ENCODE measurements around the gene ANKS1B.
"Not testable (repeated sequence)": the region's sequence is repeated elsewhere in the genome, so short reads cannot be mapped to it uniquely, and the experiment has no call there.

The ANKS1B gene

DNA sequence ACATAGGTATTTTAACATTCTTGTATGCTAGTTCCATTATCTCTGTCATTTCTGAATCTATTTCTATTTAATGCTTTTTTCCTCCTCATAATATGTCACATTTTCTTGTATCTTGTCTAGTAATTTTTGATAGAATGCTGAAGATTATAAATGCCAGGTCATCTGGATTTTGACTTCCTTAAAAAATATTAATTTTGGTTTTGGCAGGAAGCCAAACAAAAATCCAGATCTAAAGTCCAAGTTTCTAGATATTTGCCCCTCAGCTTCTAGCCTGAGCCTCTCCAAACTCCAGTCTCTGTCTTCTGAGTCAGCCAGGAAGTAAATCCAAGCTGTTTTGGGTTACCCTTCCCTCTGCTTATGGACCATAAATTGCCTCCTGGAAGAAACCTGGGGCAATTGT lies 1004.2 kb downstream of the ANKS1B start:
- no peak for DNase-seq

DNA sequence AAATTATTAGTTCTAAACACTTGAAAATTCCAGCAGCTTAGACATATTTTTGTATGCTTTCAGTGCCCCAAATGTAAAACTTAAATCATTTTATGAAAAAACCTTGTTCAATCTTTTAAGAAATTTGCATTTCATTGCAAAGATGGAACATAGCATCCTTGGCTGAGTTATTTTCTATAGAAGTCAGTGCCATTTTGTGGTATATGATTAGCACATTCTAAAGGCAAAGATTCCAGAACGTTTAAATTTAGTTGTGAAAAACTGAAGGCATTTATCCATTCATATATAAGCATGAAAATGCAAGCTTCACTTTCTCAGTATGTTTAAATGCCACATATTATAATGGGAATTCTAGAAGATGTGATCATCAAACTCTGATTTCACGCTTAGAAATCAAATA lies 1007.5 kb downstream of the ANKS1B start:
- DNase-seq: no peak

DNA sequence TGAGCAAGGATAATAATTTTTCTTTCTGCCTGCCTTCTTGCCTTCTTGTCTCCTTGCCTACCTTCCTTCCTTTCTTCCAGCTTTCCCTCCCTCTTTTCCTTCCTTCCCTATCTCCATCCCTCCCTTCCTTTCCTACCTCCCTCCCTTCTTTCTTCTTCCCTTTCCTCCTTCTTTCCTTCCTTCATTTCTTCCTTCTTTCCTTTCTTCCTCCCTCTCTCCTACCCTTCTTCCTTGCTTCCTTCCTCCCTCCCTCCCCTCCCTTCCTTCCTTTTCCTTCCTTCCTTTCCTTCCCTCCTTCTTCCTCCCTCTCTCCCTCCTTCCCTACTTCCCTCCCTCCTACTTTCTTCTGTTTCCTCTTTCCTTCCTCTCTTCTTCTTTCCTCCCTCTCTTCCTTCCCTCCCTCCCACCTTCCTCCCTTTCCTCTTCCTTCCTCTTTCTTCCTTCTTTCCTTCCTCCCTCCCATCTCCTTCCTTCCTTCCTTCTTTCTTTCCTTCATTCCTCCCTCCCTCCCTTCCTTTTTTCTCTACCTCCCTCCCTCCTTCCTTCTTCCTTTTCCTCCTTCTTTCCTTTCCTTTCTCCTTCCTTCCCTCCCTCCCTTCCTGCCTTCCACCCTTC lies 1009.9 kb downstream of the ANKS1B start:
- DNase-seq: no peak

DNA sequence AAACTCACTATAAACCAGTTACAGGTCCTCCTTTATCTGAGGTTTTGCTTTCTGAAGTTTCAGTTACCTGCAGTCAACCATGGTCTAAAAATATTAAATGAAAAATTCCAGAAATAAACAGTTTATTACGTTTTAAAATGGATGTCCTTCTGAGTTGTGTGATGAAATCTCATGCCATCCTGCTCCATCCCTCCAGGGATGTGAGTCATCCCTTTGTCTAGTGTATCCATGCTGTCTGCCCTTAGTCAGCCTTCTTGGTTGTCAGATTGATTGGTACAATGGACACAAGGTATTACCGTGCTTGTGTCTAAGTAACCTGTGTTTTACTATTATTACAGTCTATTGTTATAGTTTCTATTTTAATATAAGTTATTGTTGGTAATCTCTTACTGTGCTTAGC lies 1011.3 kb downstream of the ANKS1B start:
- DNase-seq: no peak

DNA sequence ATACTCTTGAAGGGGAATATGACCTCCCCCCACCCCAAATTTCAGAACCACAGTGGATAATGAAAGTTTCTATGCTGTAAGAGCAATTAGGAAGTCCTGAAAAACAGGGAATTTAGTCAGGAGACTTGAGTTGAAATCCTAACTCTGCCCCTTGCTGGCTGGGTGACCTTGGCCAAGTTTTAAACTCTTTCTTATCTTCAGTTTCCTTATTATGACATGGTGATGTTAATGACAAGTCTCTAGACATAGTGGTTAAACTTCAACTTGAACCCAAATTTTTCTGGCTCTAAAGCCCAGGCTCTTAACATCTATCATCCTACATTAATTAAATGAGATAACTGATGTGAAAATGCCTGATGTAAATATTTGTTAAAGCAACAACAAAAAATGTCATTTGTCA lies 1013.8 kb downstream of the ANKS1B start:
- no peak for DNase-seq

DNA sequence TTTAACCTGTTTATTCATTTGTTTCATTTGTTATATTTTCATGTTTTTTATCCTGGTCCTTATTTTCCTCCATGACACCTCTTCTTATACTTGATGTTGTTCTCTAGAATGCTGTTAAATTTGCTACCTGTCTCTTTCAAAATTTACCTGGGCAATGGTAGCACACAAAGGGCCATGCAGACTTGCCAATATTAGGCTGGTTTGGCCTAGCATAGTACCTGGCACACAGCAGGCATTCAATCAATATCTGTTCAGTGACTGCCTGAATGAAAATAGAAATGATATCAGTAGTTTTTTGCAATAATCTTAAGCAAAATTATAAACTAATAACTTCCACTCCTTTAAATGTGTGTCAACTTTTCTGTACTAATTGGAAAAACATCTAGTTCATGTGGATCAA lies 1014.5 kb downstream of the ANKS1B start:
- no peak for DNase-seq

DNA sequence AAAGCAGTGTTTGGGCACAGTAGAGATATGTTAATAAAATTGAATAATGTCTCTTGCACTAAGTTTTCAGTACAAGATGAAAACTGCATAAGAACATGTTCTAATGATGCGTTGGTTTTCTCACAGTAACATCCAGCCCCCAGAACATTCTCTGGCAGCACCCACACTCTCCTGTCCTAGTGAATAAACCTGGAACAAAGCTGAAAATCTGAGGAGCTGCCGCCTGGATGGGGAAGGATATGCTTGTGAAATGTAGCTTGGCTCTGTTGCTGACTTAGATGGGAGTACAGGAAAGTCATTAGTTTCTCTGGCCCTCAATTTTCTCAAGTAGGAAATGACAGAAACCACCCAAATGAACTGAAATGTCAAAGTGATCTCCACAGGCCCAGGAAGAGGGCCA lies 1015.8 kb downstream of the ANKS1B start:
- DNase-seq: no peak

DNA sequence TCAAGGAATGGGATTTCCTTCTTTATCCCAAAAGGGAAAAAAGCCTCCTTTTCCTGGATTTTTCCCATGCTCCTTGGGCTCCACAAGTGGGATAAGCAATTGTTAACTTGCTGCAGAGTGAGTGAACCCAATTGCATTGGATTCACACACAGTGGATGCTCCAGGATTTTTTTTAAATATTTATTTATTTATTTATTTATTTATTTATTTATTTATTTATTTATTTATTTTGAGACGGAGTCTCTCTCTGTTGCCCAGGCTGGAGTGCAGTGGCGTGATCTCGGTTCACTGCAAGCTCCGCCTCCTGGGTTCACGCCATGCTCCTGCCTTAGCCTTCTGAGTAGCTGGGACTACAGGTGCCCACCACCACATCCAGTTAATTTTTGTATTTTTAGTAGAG lies 1027.6 kb downstream of the ANKS1B start:
- DNase-seq: not testable (repeated sequence)

DNA sequence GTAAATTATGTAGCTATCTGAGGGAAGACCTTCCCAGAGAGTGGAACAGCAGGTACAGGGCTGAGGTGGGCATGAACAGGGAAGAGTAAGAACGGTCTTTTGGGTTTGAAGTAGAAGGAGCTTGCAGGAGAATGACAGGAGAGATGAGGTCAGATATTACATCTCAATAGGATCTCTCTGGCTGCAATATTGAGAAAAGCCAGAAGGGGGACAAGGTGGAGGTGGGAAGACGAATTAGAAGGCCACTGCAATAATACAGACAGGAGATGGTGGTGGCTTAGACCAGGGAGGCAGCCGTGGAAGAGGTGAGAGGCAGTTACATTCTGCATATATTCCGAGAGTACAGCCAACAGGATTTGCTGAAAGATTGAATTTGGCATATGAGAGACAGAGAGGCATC lies 1029.5 kb downstream of the ANKS1B start:
- no peak for DNase-seq

DNA sequence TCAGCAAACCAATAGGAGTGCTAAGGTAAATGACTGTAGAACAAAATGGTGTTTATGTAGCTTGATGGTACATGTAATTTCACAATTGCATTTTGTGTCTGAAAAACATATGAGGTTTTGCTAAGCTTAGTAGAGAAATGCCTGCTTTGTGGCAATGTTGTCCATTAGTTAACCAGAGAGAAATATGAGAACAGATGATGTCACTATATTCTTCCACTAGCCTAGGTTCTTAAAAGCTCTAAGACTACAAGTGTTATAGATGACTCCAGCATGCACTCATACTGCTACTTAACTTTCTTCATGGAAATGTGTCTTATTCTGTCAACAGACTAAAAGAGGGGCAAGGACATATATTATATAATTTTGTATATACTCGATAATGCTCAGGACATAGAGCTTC lies 1030.2 kb downstream of the ANKS1B start:
- no peak for DNase-seq

DNA sequence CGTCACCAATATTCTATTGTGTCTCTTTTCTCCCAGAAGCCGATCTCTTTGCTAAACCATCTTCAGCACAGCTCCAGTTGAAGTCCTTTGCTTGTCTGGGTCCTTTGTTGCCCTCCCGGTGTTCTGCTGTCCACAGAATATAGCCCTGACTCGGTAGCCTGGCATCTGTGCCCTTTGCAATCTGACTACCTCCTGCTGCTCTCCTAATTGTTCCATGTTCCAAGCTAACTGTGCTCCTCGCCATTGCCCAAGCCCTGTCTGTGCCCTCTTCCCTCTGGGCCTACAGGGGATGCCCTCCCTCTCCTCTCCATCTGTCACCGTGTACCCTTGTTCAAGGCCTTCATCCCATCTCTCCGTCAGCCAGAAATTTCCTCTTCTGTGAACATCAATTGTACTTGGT lies 1033.3 kb downstream of the ANKS1B start:
- DNase-seq: no peak

DNA sequence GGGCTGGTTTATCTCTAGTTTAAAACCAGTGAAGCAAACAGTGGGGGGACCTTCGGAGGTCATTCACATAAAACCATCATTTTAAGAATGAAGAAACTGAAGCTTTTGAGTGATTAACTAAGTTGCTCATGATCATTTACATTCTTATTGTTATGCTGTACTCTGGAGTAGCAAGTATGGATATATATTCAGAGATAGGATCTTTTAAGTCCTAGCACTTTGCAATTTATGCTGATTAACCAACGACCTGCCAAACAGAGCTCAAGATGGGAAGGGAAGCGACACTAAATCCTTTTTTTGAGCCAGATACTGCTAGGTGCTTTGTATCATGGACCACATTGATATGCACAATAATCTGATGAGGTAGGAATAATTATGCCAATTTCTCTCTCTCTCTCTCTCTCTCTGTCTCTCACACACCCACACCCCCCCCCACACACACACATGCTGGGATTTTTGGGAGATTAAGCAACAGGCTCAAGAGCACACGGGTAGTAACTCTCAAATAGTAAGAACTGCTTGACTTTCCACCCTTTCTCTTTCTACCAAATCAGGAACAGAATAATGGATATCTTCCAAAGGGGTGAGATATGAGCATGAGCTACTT lies 1036.3 kb downstream of the ANKS1B start:
- DNase-seq: no peak

DNA sequence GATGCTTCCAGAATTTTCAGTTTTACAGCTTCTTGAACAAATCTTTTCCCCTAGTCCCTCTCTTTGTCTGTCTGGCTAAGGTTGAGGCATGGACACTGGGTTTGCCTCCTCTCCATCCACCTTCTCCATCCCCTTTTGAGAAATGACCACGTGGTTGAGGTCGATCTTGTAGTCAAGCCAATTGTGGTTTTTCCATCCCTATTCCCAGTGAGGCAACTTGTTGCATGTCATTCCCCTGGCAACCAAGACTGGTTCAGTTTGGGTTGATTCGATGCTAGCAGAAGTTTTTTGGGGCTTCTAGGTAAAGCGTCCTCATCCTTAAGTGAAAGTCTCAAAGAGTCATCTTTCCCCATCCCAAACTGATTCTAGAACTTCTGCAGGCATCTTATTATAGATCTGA lies 1038.9 kb downstream of the ANKS1B start:
- no peak for DNase-seq

DNA sequence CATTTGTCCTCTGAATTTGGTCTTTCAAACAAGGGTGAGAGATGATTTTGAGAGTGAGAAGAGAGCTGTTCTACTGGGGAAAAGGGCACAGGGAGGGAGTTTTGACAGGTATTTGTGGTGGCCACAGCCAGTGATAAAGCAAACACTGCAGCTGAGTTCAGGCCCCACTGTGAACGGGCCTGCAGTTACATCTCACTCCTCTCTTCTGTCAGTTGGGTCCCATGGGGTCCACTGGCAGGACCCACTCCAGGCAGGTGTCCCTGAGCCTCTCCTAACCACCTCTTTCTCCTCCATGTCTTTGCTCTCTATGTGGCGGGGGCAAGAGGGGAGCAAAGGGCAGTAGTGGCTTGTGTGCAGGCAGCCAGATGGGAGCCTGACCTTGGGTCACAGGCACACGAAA lies 1044.8 kb downstream of the ANKS1B start:
- DNase-seq: no peak

DNA sequence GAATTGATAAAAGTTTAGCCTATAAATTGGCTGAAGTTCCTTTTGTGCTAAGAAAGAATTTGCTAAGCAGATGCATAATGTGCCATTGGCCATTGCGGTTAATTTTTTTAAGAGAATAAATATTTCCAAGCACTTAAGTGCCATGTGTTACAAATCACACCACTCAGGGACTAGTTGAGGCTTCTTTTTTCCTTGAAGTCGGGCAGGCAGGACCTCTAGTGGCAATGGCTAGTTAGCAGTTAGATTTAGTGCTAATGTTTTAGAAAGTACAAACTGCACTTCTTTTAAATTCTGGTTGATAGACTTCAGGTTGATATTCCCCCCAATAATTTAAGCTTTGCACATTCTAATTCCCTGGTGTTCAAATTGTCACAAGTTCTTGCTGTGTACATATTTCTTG lies 1045.4 kb downstream of the ANKS1B start:
- no peak for DNase-seq

DNA sequence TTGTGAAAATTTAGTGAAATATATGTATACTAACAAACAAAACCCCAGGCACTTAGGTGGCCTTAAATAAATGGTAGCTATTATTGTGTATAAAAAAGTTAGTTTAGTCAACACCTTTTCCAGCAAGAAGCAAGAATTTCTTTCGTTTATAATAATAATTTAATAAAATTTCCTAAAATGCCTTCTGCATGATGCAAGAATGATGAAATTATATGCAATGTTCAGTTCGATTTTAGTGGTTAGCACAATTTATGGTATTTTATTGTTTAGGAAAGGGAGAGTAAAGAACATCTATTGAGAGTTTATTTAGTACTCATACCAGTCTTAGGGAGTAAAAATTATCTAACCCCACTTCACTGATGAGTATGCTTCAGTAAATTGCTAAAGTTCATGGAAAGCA lies 1048.9 kb downstream of the ANKS1B start:
- no peak for DNase-seq

DNA sequence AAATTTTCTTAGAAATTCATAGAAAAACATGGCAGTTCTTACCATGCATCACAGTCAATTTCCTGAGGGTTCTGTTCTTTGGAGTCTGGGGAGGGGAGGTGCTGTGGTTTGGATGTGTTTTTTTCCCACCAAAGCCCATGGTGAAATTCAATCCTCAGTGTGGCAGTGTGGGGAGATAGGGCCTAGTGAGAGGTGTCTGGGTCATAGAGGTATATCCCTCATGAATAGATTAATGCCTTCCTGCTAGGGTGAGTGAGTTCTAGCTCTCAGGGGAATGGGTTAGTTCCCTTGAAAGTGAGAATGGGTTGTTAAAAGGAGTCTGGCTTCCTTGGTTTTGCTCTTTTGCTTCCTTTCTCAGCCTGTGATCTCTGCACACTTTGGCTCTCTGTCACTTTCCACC lies 1061.9 kb downstream of the ANKS1B start:
- no peak for DNase-seq

DNA sequence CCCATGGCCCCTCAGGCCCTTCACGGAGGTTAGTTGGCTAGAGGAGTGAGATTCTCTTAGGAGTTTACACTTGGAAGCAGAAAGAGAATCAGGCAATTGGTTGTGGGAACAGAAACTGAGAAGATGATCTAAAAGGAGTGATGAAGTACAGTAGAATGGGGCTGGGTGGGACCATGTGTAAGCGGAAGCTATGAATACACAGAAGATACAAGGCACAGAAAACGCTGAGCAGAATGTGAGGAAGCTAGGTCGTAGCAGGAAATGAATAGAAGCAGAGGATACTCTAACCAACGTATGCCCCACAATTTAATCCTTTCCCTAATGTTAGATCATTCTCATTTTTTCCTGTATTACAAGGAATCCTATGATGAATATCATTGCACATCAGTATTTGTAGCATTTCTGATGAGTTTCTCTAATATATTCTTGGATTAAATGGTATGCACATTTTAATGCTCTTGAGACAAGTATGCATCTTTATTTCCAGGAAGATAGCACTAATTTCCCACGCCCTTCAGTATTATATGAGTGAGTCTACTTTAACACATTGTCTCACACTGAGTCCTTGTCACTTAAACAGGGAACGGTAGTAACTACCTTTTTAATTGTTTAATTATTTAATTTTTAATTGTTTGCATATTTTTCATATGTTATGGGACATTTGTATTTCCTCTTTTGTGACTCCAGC lies 1066.4 kb downstream of the ANKS1B start:
- DNase-seq: no peak

DNA sequence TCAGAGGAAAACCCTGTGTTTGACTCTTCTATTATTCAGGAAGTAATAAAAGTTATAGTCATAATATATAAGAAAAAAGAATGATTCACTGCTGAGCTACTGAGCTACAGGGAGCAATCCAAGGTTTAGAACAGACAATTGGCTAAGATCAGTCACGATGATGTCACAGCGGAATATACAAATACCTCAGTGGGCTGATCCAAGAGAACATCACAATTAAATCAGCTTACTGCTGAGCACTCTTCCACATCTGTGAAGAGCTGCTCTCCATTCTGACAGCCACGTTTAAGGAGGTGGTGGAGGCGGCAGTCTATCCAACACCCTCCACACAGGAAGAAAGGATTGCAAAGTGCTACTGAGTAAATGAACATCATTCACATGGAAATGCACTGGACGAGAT lies 1068.6 kb downstream of the ANKS1B start:
- no peak for DNase-seq

DNA sequence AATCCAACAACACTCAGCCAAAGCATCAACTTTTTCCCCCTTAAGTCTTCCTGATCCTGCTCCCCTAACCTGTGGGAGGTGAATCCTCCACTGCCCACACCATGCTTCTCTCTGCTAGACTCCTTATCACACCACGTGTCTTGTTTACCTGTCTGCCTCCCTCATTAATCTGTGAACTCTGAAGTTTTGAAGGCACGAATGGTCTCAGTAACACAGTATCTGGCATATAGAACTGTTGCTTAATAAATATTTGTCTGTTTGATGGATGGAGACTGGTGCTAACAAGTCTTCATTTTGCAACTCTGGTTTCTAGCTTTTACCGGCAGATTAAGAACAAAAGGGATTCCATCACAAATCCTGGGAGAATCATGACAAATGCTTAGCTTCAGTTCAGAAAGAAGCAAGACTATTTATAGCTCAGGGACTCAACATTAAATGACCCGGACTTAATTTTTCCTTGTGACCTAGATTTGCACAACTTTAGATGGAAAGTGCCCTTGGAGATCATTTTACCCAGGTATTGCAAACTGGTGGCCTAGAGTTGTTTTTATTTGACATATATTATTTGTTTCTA lies 1072.2 kb downstream of the ANKS1B start:
- DNase-seq: no peak

DNA sequence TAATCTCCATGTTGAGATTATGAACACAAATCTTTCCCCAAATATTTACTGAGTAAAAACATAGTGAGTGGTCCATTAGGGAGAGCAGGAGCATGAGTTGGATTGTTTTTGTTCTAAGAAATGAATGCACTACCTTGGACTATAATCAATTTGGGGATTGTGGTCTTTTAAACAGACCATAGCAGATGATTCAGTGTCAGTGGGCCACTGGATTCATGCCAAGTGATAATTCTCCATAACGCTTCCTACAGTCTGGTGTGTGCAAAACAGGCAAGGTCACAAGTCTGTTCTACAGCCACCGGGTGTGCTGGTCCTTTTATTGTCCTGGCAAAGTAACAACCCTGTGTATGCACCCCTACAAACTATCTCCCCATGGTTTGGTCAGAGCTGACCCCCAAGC lies 1073.3 kb downstream of the ANKS1B start:
- DNase-seq: no peak

DNA sequence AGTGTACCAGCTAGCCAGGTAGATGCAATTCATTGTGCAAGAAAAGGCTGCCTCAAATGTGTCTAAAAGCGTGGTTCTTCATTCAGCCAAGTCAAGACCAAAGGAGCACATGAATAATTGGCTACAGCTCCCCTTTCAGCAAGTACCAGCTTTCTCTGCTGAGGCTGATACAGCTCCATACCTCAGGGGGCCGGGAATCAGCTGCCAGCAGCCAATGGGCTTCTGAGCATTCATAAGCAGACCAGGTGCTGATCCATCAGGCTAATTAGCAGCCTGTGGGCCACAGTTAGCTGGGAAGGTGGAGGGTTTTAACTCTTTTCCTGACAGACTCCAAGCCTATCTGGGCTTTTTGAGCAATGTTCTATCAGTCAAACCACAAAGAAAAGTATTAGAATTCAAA lies 1075.0 kb downstream of the ANKS1B start:
- no peak for DNase-seq

DNA sequence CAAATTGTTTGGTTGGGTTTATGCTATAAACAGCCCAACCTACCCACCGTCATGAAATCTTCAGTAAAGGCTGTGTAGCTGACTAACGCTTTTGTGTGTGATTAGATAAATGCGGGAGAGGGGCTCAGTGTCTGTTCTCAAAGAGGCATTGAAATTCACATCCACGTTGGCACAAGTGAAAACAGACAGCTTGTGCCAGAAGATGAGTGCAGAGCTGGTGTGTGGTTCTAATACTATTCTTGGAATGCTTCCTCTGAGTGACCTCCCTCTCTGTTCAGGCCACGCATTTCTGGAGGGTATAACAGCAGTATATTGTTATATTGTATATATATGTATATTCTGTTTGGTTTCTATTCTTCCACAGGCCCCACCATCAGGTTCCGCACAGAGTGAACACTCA lies 1075.9 kb downstream of the ANKS1B start:
- DNase-seq: no peak

DNA sequence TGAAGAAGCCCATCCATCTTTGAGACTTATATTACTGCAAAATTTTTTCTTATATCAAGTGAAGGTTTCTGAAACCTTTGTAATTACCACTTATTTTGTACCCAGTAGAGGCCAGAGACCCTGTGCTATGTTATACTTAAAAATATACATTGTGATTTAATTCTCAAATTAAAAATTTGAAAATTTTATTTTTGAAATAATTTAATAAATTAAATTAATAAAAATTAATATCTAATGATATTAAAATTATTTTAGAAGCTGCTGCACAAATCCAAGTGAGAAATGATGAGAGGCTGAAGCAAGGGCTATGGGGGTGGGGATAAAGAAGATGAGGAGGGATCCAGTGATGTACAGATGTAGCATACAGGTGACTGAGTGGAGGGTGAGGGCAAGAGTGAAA lies 1080.9 kb downstream of the ANKS1B start:
- DNase-seq: no peak
